ENCODE results near the gene LHPP.

DNA sequence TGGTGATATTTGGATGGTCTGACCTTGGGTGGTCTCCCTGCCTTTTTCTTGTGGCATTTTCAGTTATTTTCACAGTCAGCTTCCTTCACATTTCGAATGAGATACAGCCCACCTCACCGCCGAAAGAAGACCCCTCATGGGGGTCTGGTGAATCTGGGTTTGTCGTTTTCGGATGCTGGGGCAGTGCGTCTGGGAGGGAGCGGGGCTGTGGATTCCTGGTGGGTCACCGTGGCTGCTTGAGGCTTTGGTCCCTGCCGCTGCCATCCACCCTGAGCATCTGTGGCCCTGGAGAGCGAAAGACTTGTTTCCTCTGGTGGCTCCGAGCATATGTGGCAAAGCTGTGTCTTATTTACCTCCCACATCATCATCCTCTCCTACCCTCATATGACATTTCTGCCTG lies 43.1 kb downstream of the LHPP start:
- TF ChIP-seq, protein P1, sequence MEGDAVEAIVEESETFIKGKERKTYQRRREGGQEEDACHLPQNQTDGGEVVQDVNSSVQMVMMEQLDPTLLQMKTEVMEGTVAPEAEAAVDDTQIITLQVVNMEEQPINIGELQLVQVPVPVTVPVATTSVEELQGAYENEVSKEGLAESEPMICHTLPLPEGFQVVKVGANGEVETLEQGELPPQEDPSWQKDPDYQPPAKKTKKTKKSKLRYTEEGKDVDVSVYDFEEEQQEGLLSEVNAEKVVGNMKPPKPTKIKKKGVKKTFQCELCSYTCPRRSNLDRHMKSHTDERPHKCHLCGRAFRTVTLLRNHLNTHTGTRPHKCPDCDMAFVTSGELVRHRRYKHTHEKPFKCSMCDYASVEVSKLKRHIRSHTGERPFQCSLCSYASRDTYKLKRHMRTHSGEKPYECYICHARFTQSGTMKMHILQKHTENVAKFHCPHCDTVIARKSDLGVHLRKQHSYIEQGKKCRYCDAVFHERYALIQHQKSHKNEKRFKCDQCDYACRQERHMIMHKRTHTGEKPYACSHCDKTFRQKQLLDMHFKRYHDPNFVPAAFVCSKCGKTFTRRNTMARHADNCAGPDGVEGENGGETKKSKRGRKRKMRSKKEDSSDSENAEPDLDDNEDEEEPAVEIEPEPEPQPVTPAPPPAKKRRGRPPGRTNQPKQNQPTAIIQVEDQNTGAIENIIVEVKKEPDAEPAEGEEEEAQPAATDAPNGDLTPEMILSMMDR (IDR thresholded peaks at IDR 0.05; ENCODE audit: insufficient read depth, low read length), result no peak
- TF ChIP-seq GABPA (IDR thresholded peaks at IDR 0.05; ENCODE audit: low read depth) (no peak), SPI1 (IDR thresholded peaks at IDR 0.05; ENCODE audit: borderline replicate concordance, low read depth) (no peak)
- TF ChIP-seq, protein P2, sequence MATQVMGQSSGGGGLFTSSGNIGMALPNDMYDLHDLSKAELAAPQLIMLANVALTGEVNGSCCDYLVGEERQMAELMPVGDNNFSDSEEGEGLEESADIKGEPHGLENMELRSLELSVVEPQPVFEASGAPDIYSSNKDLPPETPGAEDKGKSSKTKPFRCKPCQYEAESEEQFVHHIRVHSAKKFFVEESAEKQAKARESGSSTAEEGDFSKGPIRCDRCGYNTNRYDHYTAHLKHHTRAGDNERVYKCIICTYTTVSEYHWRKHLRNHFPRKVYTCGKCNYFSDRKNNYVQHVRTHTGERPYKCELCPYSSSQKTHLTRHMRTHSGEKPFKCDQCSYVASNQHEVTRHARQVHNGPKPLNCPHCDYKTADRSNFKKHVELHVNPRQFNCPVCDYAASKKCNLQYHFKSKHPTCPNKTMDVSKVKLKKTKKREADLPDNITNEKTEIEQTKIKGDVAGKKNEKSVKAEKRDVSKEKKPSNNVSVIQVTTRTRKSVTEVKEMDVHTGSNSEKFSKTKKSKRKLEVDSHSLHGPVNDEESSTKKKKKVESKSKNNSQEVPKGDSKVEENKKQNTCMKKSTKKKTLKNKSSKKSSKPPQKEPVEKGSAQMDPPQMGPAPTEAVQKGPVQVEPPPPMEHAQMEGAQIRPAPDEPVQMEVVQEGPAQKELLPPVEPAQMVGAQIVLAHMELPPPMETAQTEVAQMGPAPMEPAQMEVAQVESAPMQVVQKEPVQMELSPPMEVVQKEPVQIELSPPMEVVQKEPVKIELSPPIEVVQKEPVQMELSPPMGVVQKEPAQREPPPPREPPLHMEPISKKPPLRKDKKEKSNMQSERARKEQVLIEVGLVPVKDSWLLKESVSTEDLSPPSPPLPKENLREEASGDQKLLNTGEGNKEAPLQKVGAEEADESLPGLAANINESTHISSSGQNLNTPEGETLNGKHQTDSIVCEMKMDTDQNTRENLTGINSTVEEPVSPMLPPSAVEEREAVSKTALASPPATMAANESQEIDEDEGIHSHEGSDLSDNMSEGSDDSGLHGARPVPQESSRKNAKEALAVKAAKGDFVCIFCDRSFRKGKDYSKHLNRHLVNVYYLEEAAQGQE (IDR thresholded peaks at IDR 0.05; ENCODE audit: insufficient replicate concordance, low read depth), result no peak
